SJSA1 (cell line): ENCODE results near the gene CREBBP. TPM values are rescaled to one million over a fixed set of nuclear protein-coding genes. Genes with fewer than 3 reads are reported as not detected.
A peak's percentile ranks its signal among the peaks of the same experiment; 100 is the strongest.

ENCODE experiments used
- DNase-seq, 2 experiments: peaks; one replicate each; pipeline ENCODE4 v3.0.0-alpha.2; 2015 to 2020; ENCODE audit warnings: low spot score in 2 of 2, low read depth in 1 of 2
- H3K27ac ChIP-seq: fragments of 250-450 bp; sonication (Bioruptor Pico); 2 replicates; pipeline ENCODE4 v1.5.1; 2020; ENCODE audit warnings: mild to moderate bottlenecking, moderate library complexity
- H3K27me3 ChIP-seq: fragments of 250-450 bp; sonication (Bioruptor Pico); replicated peaks from 2 replicates; pipeline ENCODE4 v1.5.1; 2020; ENCODE audit warnings: mild to moderate bottlenecking, moderate library complexity
- H3K36me3 ChIP-seq: fragments of 250-450 bp; sonication (Bioruptor Pico); 2 replicates; pipeline ENCODE4 v1.5.1; 2020; ENCODE audit warnings: mild to moderate bottlenecking
- H3K4me1 ChIP-seq: fragments of 250-450 bp; sonication (Bioruptor Pico); replicated peaks from 2 replicates; pipeline ENCODE4 v1.6.1; 2021; ENCODE audit warnings: mild to moderate bottlenecking
- H3K4me3 ChIP-seq: fragments of 250-450 bp; sonication (Bioruptor Pico); 2 replicates; pipeline ENCODE4 v1.5.1; 2020; ENCODE audit warnings: mild to moderate bottlenecking
- H3K9me3 ChIP-seq: fragments of 250-450 bp; sonication (Bioruptor Pico); replicated peaks from 2 replicates; pipeline ENCODE4 v1.5.1; 2020; ENCODE audit warnings: mild to moderate bottlenecking
- total RNA-seq: library from RNA; depleted of rRNA; stranded (reverse); fragments of >200 nt; shearing (Covaris generic); gene quantifications from 2 replicates; pipeline ENCODE4 v1.2.3, GENCODE V29; 2014

The CREBBP gene
- total RNA-seq, 1 experiment from 2014 or later: 16.8 TPM

GRCh38 chr16:3781421-3781820, 99.1 kb downstream of the CREBBP start:
- H3K36me3 ChIP-seq: peaks cover 84% of the 10 kb centered on the region
- no peaks in the 10 kb centered on the region for H3K27me3 ChIP-seq
- no peak for DNase-seq
- no peaks in the 10 kb centered on the region for H3K9me3 ChIP-seq
- H3K4me3 ChIP-seq: no peak overlapping the region
- H3K4me1 ChIP-seq: no peaks in the 10 kb centered on the region
- H3K27ac ChIP-seq: no peak overlapping the region

GRCh38 chr16:3780570-3780969, 99.9 kb downstream of the CREBBP start:
- H3K4me1 ChIP-seq: no peaks in the 10 kb centered on the region
- DNase-seq: no peak

GRCh38 chr16:3776316-3776715, 104.2 kb downstream of the CREBBP start:
- Histone ChIP-seq H3K4me1 (peaks cover 5% of the 10 kb centered on the region), H3K4me3 (no peak overlapping the region), H3K36me3 (peaks cover 87% of the 10 kb centered on the region), H3K27me3 (no peaks in the 10 kb centered on the region), H3K9me3 (no peaks in the 10 kb centered on the region), H3K27ac (no peak overlapping the region)
- no peak for DNase-seq

More at GRCh38 chr16:3780570-3780969, 99.9 kb downstream of the CREBBP start:
- H3K4me3 ChIP-seq: no peak overlapping the region
- no peaks in the 10 kb centered on the region for H3K9me3 ChIP-seq
- no peak overlapping the region for H3K27ac ChIP-seq
- peaks cover 89% of the 10 kb centered on the region for H3K36me3 ChIP-seq
- no peaks in the 10 kb centered on the region for H3K27me3 ChIP-seq

GRCh38 chr16:3774819-3775218, 105.7 kb downstream of the CREBBP start:
- Histone ChIP-seq H3K36me3 (peaks cover 88% of the 10 kb centered on the region), H3K27ac (no peak overlapping the region), H3K4me3 (no peak overlapping the region), H3K4me1 (peaks cover 5% of the 10 kb centered on the region), H3K9me3 (no peaks in the 10 kb centered on the region), H3K27me3 (no peaks in the 10 kb centered on the region)
- DNase-seq: no peak

GRCh38 chr16:3774156-3774767, 106.3 kb downstream of the CREBBP start:
- peaks cover 5% of the 10 kb centered on the region for H3K4me1 ChIP-seq
- no peaks in the 10 kb centered on the region for H3K9me3 ChIP-seq
- peaks cover 88% of the 10 kb centered on the region for H3K36me3 ChIP-seq
- no peaks in the 10 kb centered on the region for H3K27me3 ChIP-seq
- no peak overlapping the region for H3K4me3 ChIP-seq
- no peak overlapping the region for H3K27ac ChIP-seq
- DNase-seq: no peak

GRCh38 chr16:3773663-3774062, 106.8 kb downstream of the CREBBP start:
- peaks cover 5% of the 10 kb centered on the region for H3K4me1 ChIP-seq
- no peaks in the 10 kb centered on the region for H3K9me3 ChIP-seq
- H3K4me3 ChIP-seq: no peak overlapping the region
- peaks cover 88% of the 10 kb centered on the region for H3K36me3 ChIP-seq
- no peaks in the 10 kb centered on the region for H3K27me3 ChIP-seq
- DNase-seq: peak in 1 of 2 experiments; percentile 37
- H3K27ac ChIP-seq: no peak overlapping the region

- Histone ChIP-seq H3K27me3 (no peaks in the 10 kb centered on the region), H3K9me3 (no peaks in the 10 kb centered on the region), H3K4me3 (no peak overlapping the region), H3K4me1 (peaks cover 5% of the 10 kb centered on the region), H3K27ac (no peak overlapping the region), H3K36me3 (peaks cover 90% of the 10 kb centered on the region)
- no peak for DNase-seq
Measured at GRCh38 chr16:3771513-3771912, 109.0 kb downstream of the CREBBP start.

- Histone ChIP-seq H3K4me1 (peaks cover 5% of the 10 kb centered on the region), H3K36me3 (peaks cover 88% of the 10 kb centered on the region), H3K27ac (no peak overlapping the region), H3K4me3 (no peak overlapping the region), H3K27me3 (no peaks in the 10 kb centered on the region), H3K9me3 (no peaks in the 10 kb centered on the region)
- no peak for DNase-seq
Measured at GRCh38 chr16:3770530-3770929, 110.0 kb downstream of the CREBBP start.

- H3K27ac ChIP-seq: no peak overlapping the region
- H3K4me1 ChIP-seq: peaks cover 5% of the 10 kb centered on the region
- no peak overlapping the region for H3K4me3 ChIP-seq
- H3K27me3 ChIP-seq: no peaks in the 10 kb centered on the region
- peaks cover 88% of the 10 kb centered on the region for H3K36me3 ChIP-seq
- H3K9me3 ChIP-seq: no peaks in the 10 kb centered on the region
- no peak for DNase-seq
Measured at GRCh38 chr16:3769942-3770341, 110.6 kb downstream of the CREBBP start.

GRCh38 chr16:3769013-3769412, 111.5 kb downstream of the CREBBP start:
- Histone ChIP-seq H3K9me3 (no peaks in the 10 kb centered on the region), H3K27me3 (no peaks in the 10 kb centered on the region), H3K27ac (no peak overlapping the region), H3K4me3 (no peak overlapping the region), H3K4me1 (peaks cover 5% of the 10 kb centered on the region), H3K36me3 (peaks cover 87% of the 10 kb centered on the region)
- no peak for DNase-seq

GRCh38 chr16:3767333-3767986, 113.1 kb downstream of the CREBBP start:
- Histone ChIP-seq H3K4me1 (peaks cover 3% of the 10 kb centered on the region), H3K27me3 (no peaks in the 10 kb centered on the region), H3K36me3 (peaks cover 86% of the 10 kb centered on the region), H3K4me3 (no peak overlapping the region), H3K27ac (no peak overlapping the region), H3K9me3 (no peaks in the 10 kb centered on the region)
- DNase-seq: no peak

- no peak overlapping the region for H3K27ac ChIP-seq
Measured at GRCh38 chr16:3766177-3766576, 114.3 kb downstream of the CREBBP start.

GRCh38 chr16:3764409-3764808, 116.1 kb downstream of the CREBBP start:
- DNase-seq: no peak
- Histone ChIP-seq H3K36me3 (peaks cover 83% of the 10 kb centered on the region), H3K27ac (no peak overlapping the region), H3K27me3 (no peaks in the 10 kb centered on the region), H3K9me3 (no peaks in the 10 kb centered on the region), H3K4me3 (no peak overlapping the region), H3K4me1 (no peaks in the 10 kb centered on the region)

More at GRCh38 chr16:3766177-3766576, 114.3 kb downstream of the CREBBP start:
- no peak for DNase-seq
- no peak overlapping the region for H3K4me3 ChIP-seq
- H3K9me3 ChIP-seq: no peaks in the 10 kb centered on the region
- H3K27me3 ChIP-seq: no peaks in the 10 kb centered on the region
- peaks cover 90% of the 10 kb centered on the region for H3K36me3 ChIP-seq
- H3K4me1 ChIP-seq: no peaks in the 10 kb centered on the region

- H3K4me3 ChIP-seq: no peak overlapping the region
- DNase-seq: no peak
- no peaks in the 10 kb centered on the region for H3K4me1 ChIP-seq
- H3K9me3 ChIP-seq: no peaks in the 10 kb centered on the region
- no peak overlapping the region for H3K27ac ChIP-seq
- peaks cover 83% of the 10 kb centered on the region for H3K36me3 ChIP-seq
- no peaks in the 10 kb centered on the region for H3K27me3 ChIP-seq
Measured at GRCh38 chr16:3762107-3762750, 118.3 kb downstream of the CREBBP start.
